D721Med (cell line): ENCODE data around the gene WDR70.
"Not testable (repeated sequence)": the region's sequence is repeated elsewhere in the genome, so short reads cannot be mapped to it uniquely, and the experiment has no call there.

ENCODE experiments used
- DNase-seq: peaks from one replicate; pipeline ENCODE4 v3.0.0; 2011; ENCODE audit warnings: low spot score; ENCODE audit not compliant: insufficient read length
- FAIRE-seq: peaks from 2 replicates; lab custom pipeline; 2011; peaks lifted over from hg19 to GRCh38; lab: Jason Lieb, UNC
- TF ChIP-seq, protein P1 (sequence below): IDR thresholded peaks from 2 replicates; pipeline ENCODE4 v1.5.1; 2012; ENCODE audit warnings: mild to moderate bottlenecking, control low read depth; ENCODE audit not compliant: insufficient read depth; ENCODE audit errors: missing control alignments

WDR70 gene

DNA sequence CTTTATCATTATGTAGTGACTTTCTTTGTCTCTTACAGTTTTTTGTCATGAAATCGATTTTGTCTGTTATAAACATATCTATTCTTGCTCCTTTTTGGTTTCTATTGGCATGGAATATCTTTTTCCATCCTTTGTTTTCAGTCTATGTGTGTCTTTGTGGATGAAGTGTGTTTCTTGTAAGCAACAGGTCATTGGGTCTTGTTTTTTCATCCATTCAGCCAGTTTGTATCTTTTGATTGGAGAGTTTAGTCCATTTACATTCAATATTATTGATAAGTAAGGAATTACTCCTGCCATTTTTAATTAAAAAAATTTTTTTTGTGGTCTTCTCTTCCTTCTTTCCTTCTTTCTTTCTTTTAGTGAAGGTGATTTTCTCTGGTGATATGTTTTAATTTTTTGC is 266.6 kb downstream of the WDR70 start:
- TF ChIP-seq, protein P1, sequence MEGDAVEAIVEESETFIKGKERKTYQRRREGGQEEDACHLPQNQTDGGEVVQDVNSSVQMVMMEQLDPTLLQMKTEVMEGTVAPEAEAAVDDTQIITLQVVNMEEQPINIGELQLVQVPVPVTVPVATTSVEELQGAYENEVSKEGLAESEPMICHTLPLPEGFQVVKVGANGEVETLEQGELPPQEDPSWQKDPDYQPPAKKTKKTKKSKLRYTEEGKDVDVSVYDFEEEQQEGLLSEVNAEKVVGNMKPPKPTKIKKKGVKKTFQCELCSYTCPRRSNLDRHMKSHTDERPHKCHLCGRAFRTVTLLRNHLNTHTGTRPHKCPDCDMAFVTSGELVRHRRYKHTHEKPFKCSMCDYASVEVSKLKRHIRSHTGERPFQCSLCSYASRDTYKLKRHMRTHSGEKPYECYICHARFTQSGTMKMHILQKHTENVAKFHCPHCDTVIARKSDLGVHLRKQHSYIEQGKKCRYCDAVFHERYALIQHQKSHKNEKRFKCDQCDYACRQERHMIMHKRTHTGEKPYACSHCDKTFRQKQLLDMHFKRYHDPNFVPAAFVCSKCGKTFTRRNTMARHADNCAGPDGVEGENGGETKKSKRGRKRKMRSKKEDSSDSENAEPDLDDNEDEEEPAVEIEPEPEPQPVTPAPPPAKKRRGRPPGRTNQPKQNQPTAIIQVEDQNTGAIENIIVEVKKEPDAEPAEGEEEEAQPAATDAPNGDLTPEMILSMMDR: no peak
- FAIRE-seq (no peak), DNase-seq (no peak)

DNA sequence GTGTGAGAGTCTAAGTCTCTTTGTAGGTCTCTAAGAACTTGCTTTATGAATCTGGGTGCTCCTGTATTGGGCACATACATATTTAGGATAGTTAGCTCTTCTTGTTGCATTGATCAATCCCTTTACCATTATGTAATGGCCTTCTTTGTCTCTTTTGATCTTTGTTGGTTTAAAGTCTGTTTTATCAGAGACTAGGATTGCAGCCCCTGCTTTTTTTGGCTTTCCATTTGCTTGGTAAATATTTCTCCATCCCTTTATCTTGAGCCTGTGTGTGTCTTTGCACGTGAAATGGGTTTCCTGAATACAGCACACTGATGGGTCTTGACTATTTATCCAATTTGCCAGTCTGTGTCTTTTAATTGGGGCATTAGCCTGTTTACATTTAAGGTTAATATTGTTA is 275.4 kb downstream of the WDR70 start:
- not testable (repeated sequence) for DNase-seq, FAIRE-seq

DNA sequence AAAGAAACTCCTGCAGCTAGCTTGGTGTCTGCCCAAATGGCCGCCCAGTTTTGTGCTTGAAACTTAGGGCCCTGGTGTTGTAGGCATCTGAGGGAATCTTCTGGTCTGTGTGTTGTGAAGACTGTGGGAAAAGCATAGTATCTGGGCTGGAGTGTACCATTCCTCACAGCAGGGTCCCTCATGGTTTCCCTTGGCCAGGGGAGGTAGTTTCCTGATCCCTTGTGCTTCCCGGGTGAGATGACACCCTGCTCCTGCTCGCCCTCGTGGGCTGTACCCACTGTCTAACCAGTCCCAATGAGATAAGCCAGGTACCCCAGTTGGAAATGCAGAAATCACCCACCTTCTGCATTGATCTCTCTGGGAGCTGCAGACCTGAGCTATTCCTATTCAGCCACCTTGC is 277.9 kb downstream of the WDR70 start:
- DNase-seq (no peak), FAIRE-seq (no peak)
- TF ChIP-seq, protein P1: no peak

DNA sequence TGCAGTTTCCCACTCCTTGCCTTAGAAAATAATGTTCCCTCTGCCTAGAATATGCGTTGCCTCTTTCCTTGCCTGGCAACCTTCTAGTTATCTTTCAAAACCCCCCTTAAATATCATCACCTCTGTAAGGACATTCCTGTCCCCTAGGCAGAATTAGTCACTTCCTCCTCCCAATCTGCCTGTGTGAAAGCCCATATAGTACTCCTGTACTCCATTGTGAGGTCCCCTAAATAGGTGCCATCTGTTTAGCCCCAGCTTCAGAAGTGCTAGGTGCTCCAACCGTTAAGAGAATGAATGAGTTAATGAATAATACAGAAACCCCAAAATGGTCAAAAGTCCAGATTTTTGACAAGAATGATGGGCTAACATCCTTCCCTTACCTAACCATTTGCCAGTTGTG is 279.3 kb downstream of the WDR70 start:
- DNase-seq (no peak), FAIRE-seq (no peak)
- TF ChIP-seq, protein P1: no peak

DNA sequence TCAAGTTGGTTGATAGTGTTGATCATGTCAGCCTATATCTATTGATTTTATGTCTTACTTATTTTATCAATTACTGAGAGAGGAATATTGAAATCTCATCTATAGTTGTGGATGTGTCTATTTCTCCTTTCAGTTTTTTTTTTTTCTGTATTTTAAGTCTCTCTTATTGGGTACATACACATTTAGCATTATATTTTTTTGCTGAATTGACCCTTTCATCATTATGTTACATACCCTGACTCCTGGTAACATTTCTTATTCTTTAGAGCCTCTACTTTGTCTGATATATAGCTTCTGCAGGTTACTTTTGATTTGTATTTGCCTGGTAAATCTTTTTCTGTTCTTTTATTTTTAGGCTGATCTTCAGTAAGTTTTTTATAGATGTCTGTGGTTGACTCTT is 281.2 kb downstream of the WDR70 start:
- FAIRE-seq (no peak), DNase-seq (no peak)
- TF ChIP-seq, protein P1: no peak

DNA sequence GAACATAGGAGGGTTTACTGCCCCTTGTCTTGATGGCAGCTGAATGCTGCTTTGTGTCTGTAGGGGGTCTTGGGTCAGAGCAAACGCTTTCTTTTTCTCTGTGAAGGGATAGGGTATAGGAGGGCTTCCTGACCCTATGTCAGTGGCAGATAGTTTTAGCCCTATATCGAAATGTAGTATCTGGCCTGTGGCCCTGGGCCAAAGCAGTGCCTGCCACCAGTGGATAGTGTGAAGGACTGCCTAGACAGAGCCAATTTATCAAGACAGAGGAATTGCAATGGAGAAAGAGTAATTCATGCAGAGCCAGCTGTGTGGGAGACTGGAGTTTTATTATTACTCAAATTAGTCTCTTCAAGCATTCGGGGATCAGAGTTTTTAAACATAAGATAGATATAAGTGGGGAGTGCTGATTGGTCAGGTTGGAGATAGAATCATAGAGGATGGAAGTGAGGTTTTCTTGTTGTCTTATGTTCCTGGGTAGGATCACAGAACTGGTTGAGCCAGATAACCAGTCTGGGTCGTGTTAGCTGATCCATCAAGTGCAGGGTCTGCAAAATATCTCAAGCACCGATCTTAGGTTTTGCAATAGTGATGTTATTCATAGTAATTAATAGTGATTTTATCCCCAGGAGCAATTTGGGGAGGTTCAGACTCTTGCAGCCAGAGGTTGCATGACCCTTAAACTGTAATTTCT is 282.3 kb downstream of the WDR70 start:
- FAIRE-seq (no peak), DNase-seq (no peak)
- TF ChIP-seq, protein P1: no peak

DNA sequence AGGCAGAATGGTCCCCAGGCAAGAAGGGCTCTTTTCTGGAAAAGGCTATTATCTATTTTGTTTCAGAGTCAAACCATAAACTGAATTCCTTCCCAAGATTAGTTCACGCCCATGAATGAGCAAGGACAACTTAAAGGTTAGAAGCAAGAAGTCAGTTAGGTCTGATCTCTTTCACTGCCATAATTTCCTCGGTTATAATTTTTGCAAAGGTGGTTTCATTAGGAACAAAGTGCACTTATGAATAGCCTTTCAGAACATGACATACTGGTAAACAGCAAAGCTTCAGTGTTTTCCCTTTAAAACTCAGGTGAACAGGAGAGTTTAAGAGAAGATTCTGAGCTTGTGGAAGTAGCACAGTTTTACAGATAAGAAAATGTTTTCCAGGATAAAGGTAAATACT is 282.8 kb downstream of the WDR70 start:
- FAIRE-seq: peak; percentile 63
- no peak for DNase-seq
- TF ChIP-seq, protein P1: no peak

DNA sequence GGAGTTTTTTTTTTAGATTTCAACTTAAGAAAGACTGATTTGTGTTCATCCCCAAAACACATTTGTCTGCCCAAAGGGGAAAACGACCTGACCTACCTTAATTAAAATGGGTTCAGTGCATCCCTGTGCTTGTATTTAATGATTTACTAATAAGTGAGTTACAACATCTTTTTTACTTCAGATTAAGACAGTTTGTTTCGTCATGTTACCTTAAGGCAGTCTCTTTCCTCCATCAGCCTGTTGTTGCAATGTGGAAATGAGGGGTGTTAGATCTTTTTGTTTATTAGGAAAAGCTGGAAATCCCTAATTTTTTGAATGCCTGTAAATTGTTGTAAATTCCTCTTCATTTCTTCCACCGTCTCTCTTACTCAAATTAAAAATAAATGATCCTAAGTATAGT is 283.2 kb downstream of the WDR70 start:
- FAIRE-seq (no peak), DNase-seq (no peak)
- TF ChIP-seq, protein P1: no peak
